Measurements from ENCODE around the gene PLEKHG4B. TPM values are rescaled to one million over a fixed set of nuclear protein-coding genes. Genes with fewer than 3 reads are reported as not detected.

The PLEKHG4B gene
- total RNA-seq, 1 donor from 2014 or later, result 5.4 TPM

- H3K4me3 ChIP-seq (ENCODE audit: low read depth, low read length), result no peak overlapping the region
- no peak for DNase-seq (ENCODE audit: low read depth)
- H3K36me3 ChIP-seq (ENCODE audit: control insufficient read depth, insufficient read depth, low read length), result no peaks in the 10 kb centered on the region
- no peak for TF ChIP-seq CTCF (IDR thresholded peaks at IDR 0.05; ENCODE audit: insufficient read depth, low read length, poor library complexity, severe bottlenecking)
- no peaks in the 10 kb centered on the region for H3K27me3 ChIP-seq (ENCODE audit: control insufficient read depth, insufficient read depth, low read length)
Measured at GRCh38 chr5:155651-156410, 63.9 kb downstream of the PLEKHG4B start.

GRCh38 chr5:156411-157072 lies 64.6 kb downstream of the PLEKHG4B start:
- H3K4me3 ChIP-seq (ENCODE audit: low read depth, low read length), result no peak overlapping the region
- no peaks in the 10 kb centered on the region for H3K36me3 ChIP-seq (ENCODE audit: control insufficient read depth, insufficient read depth, low read length)
- no peak for TF ChIP-seq CTCF (IDR thresholded peaks at IDR 0.05; ENCODE audit: insufficient read depth, low read length, poor library complexity, severe bottlenecking)
- H3K27me3 ChIP-seq (ENCODE audit: control insufficient read depth, insufficient read depth, low read length), result no peaks in the 10 kb centered on the region
- DNase-seq (ENCODE audit: low read depth), result no peak

- DNase-seq (ENCODE audit: low read depth), result no peak
- no peak for TF ChIP-seq CTCF (IDR thresholded peaks at IDR 0.05; ENCODE audit: insufficient read depth, low read length, poor library complexity, severe bottlenecking)
- no peaks in the 10 kb centered on the region for H3K27me3 ChIP-seq (ENCODE audit: control insufficient read depth, insufficient read depth, low read length)
- H3K4me3 ChIP-seq (ENCODE audit: low read depth, low read length), result no peak overlapping the region
- H3K36me3 ChIP-seq (ENCODE audit: control insufficient read depth, insufficient read depth, low read length), result no peaks in the 10 kb centered on the region
Measured at GRCh38 chr5:157126-157715, 65.3 kb downstream of the PLEKHG4B start.

- Histone ChIP-seq H3K27me3 (ENCODE audit: control insufficient read depth, insufficient read depth, low read length) (no peaks in the 10 kb centered on the region), H3K36me3 (ENCODE audit: control insufficient read depth, insufficient read depth, low read length) (no peaks in the 10 kb centered on the region), H3K4me3 (ENCODE audit: low read depth, low read length) (no peak overlapping the region)
- no peak for DNase-seq (ENCODE audit: low read depth)
- no peak for TF ChIP-seq CTCF (IDR thresholded peaks at IDR 0.05; ENCODE audit: insufficient read depth, low read length, poor library complexity, severe bottlenecking)
Measured at GRCh38 chr5:157801-158200, 65.8 kb downstream of the PLEKHG4B start.

- Histone ChIP-seq H3K4me3 (ENCODE audit: low read depth, low read length) (no peak overlapping the region), H3K27me3 (ENCODE audit: control insufficient read depth, insufficient read depth, low read length) (no peaks in the 10 kb centered on the region), H3K36me3 (ENCODE audit: control insufficient read depth, insufficient read depth, low read length) (no peaks in the 10 kb centered on the region)
- DNase-seq (ENCODE audit: low read depth), result no peak
- TF ChIP-seq CTCF (IDR thresholded peaks at IDR 0.05; ENCODE audit: insufficient read depth, low read length, poor library complexity, severe bottlenecking), result no peak
Measured at GRCh38 chr5:158807-159447, 67.0 kb downstream of the PLEKHG4B start.
